Trophoblast cell (in vitro differentiated cells and primary cell): ENCODE results near the gene JAKMIP3.

ENCODE experiments used
- DNase-seq, 2 donors: peaks; one replicate each; pipeline ENCODE4 v3.0.0-alpha.2; 2016
- H2AFZ ChIP-seq: 2 replicates; pipeline ENCODE4 v1.6.1; 2013; ENCODE audit warnings: low read length, moderate library complexity, mild to moderate bottlenecking; ENCODE audit not compliant: insufficient read depth, poor library complexity
- H2AK5ac ChIP-seq: 2 replicates; pipeline ENCODE4 v1.6.1; 2013; ENCODE audit warnings: mild to moderate bottlenecking, low read length
- H2BK120ac ChIP-seq: 2 replicates; pipeline ENCODE4 v1.6.1; 2013; ENCODE audit warnings: low read length, mild to moderate bottlenecking, moderate library complexity; ENCODE audit not compliant: insufficient read depth, poor library complexity
- H2BK12ac ChIP-seq: 2 replicates; pipeline ENCODE4 v1.6.1; 2013; ENCODE audit warnings: mild to moderate bottlenecking, low read length, moderate library complexity
- H2BK5ac ChIP-seq: 2 replicates; pipeline ENCODE4 v1.6.1; 2013; ENCODE audit warnings: low read length, low read depth, moderate library complexity, mild to moderate bottlenecking; ENCODE audit not compliant: poor library complexity
- H3K14ac ChIP-seq: 2 replicates; pipeline ENCODE4 v1.6.1; 2013; ENCODE audit warnings: mild to moderate bottlenecking, low read length
- H3K18ac ChIP-seq: 2 replicates; pipeline ENCODE4 v1.6.1; 2013; ENCODE audit warnings: mild to moderate bottlenecking, low read length
- H3K23ac ChIP-seq: 2 replicates; pipeline ENCODE4 v1.6.1; 2013; ENCODE audit warnings: low read length
- H3K27ac ChIP-seq: 2 replicates; pipeline ENCODE4 v1.5.1; 2013; ENCODE audit warnings: low read depth, mild to moderate bottlenecking, inconsistent platforms, low read length, moderate library complexity
- H3K27me3 ChIP-seq: 2 replicates; pipeline ENCODE4 v1.6.1; 2013; ENCODE audit warnings: inconsistent platforms, mild to moderate bottlenecking, low read length, moderate library complexity; ENCODE audit not compliant: insufficient read depth
- H3K36me3 ChIP-seq, 2 experiments: 1 replicate in 1 of 2; 2 replicates in 1 of 2; pipeline ENCODE4 v1.6.1; 2013; ENCODE audit warnings: low read length in 2 of 2, mild to moderate bottlenecking in 2 of 2, moderate library complexity in 1 of 2; ENCODE audit not compliant: insufficient read depth in 2 of 2, control insufficient read depth in 1 of 2
- H3K4ac ChIP-seq: 2 replicates; pipeline ENCODE4 v1.6.1; 2013; ENCODE audit warnings: low read depth, mild to moderate bottlenecking, low read length, moderate library complexity
- H3K4me1 ChIP-seq, 2 experiments: 1 replicate in 1 of 2; 2 replicates in 1 of 2; pipeline ENCODE4 v1.6.1; 2013; ENCODE audit warnings: low read length in 2 of 2, mild to moderate bottlenecking in 2 of 2, moderate library complexity in 1 of 2; ENCODE audit not compliant: insufficient read depth in 2 of 2, control insufficient read depth in 1 of 2
- H3K4me2 ChIP-seq: 2 replicates; pipeline ENCODE4 v1.6.1; 2013; ENCODE audit warnings: inconsistent platforms, mild to moderate bottlenecking, low read length, moderate library complexity
- H3K4me3 ChIP-seq: 2 replicates; pipeline ENCODE4 v1.5.1; 2013; ENCODE audit warnings: mild to moderate bottlenecking, low read depth, low read length, inconsistent platforms
- H3K79me1 ChIP-seq: one replicate; pipeline ENCODE4 v1.6.1; 2013; ENCODE audit warnings: low read length
- H3K79me2 ChIP-seq: 2 replicates; pipeline ENCODE4 v1.6.1; 2013; ENCODE audit warnings: low read length, mild to moderate bottlenecking; ENCODE audit not compliant: control insufficient read depth, insufficient read depth, poor library complexity
- H3K9ac ChIP-seq: 2 replicates; pipeline ENCODE4 v1.6.1; 2013; ENCODE audit warnings: mild to moderate bottlenecking, low read length
- H3K9me3 ChIP-seq: 2 replicates; pipeline ENCODE4 v1.6.1; 2013; ENCODE audit warnings: low read depth, mild to moderate bottlenecking, control low read depth, inconsistent platforms, low read length; ENCODE audit not compliant: insufficient read depth
- H4K12ac ChIP-seq: 2 replicates; pipeline ENCODE4 v1.6.1; 2013; ENCODE audit warnings: low read depth, mild to moderate bottlenecking, low read length, moderate library complexity
- H4K8ac ChIP-seq: 2 replicates; pipeline ENCODE4 v1.6.1; 2013; ENCODE audit warnings: low read depth, mild to moderate bottlenecking, low read length, moderate library complexity
- H4K91ac ChIP-seq: one replicate; pipeline ENCODE4 v1.6.1; 2013; ENCODE audit warnings: low read depth, mild to moderate bottlenecking, low read length, moderate library complexity
- WGBS: extraction: QIAGEN DNeasy Blood & Tissue Kit; methylation state at CpG from one replicate; pipeline ENCODE4 v1.1.7; 2013; ENCODE audit warnings: missing lambda C conversion rate; ENCODE audit not compliant: insufficient read length, insufficient coverage; ENCODE audit errors: extremely low coverage; 5-methylcytosine and 5-hydroxymethylcytosine counted together

JAKMIP3 gene

GRCh38 chr10:132033632-132034031, 32.1 kb upstream of the JAKMIP3 start:
- Histone ChIP-seq H3K27me3 (peaks cover 33% of the 10 kb centered on the region), H3K9me3 (peaks cover 7% of the 10 kb centered on the region), H3K79me2 (no peaks in the 10 kb centered on the region), H2BK12ac (no peak overlapping the region), H3K79me1 (no peaks in the 10 kb centered on the region), H3K36me3 (no peaks in the 10 kb centered on the region), H3K27ac (no peak overlapping the region), H2BK5ac (no peak overlapping the region), H3K14ac (no peak overlapping the region), H2AFZ (no peak overlapping the region), H3K4me1 (peaks cover 6 to 9% of the 10 kb centered on the region in 2 experiments), H3K4me2 (no peak overlapping the region), H3K4ac (no peak overlapping the region), H3K18ac (no peak overlapping the region), H3K23ac (no peak overlapping the region), H3K4me3 (no peak overlapping the region), H2AK5ac (no peak overlapping the region), H4K8ac (no peak overlapping the region), H4K91ac (no peak overlapping the region), H3K9ac (no peak overlapping the region), H2BK120ac (no peak overlapping the region), H4K12ac (no peak overlapping the region)
- no CpG with 5 or more reads among the region's 5 CpGs for WGBS
- DNase-seq: no peak

GRCh38 chr10:132035476-132035875, 30.3 kb upstream of the JAKMIP3 start:
- H3K4me3 ChIP-seq: no peak overlapping the region
- no peak overlapping the region for H3K18ac ChIP-seq
- no peak overlapping the region for H2AFZ ChIP-seq
- no peaks in the 10 kb centered on the region for H3K36me3 ChIP-seq
- no peak overlapping the region for H3K4ac ChIP-seq
- peak in 1 of 2 donors; percentile 7 for DNase-seq
- no peaks in the 10 kb centered on the region for H3K79me2 ChIP-seq
- no peak overlapping the region for H4K12ac ChIP-seq
- no peak overlapping the region for H3K4me2 ChIP-seq
- H3K9me3 ChIP-seq: peaks cover 7% of the 10 kb centered on the region
- H3K9ac ChIP-seq: no peak overlapping the region
- no CpG with 5 or more reads among the region's 8 CpGs for WGBS
- no peak overlapping the region for H4K91ac ChIP-seq
- H3K27ac ChIP-seq: no peak overlapping the region
- H2AK5ac ChIP-seq: no peak overlapping the region
- H3K4me1 ChIP-seq: peaks cover 6 to 9% of the 10 kb centered on the region in 2 experiments
- no peak overlapping the region for H3K23ac ChIP-seq
- H3K79me1 ChIP-seq: no peaks in the 10 kb centered on the region
- H2BK120ac ChIP-seq: no peak overlapping the region
- no peak overlapping the region for H4K8ac ChIP-seq
- H2BK5ac ChIP-seq: no peak overlapping the region
- peaks cover 33% of the 10 kb centered on the region for H3K27me3 ChIP-seq
- no peak overlapping the region for H3K14ac ChIP-seq
- H2BK12ac ChIP-seq: no peak overlapping the region

GRCh38 chr10:132036153-132036886, 29.4 kb upstream of the JAKMIP3 start:
- Histone ChIP-seq H4K8ac (no peak overlapping the region), H3K79me2 (no peaks in the 10 kb centered on the region), H2BK120ac (no peak overlapping the region), H3K4me1 (peaks cover 6 to 9% of the 10 kb centered on the region in 2 experiments), H3K14ac (no peak overlapping the region), H3K9ac (no peak overlapping the region), H3K4me2 (peak overlapping the region; percentile 75), H3K79me1 (no peaks in the 10 kb centered on the region), H4K12ac (no peak overlapping the region), H2BK5ac (no peak overlapping the region), H3K27ac (no peak overlapping the region), H2BK12ac (no peak overlapping the region), H3K4me3 (peak overlapping the region; percentile 55), H3K4ac (no peak overlapping the region), H3K23ac (no peak overlapping the region), H2AK5ac (no peak overlapping the region), H3K18ac (no peak overlapping the region), H4K91ac (no peak overlapping the region), H2AFZ (no peak overlapping the region), H3K27me3 (peaks cover 33% of the 10 kb centered on the region), H3K9me3 (peaks cover 7% of the 10 kb centered on the region), H3K36me3 (no peaks in the 10 kb centered on the region)
- no peak for DNase-seq
- WGBS: no CpG with 5 or more reads among the region's 100 CpGs

DNA sequence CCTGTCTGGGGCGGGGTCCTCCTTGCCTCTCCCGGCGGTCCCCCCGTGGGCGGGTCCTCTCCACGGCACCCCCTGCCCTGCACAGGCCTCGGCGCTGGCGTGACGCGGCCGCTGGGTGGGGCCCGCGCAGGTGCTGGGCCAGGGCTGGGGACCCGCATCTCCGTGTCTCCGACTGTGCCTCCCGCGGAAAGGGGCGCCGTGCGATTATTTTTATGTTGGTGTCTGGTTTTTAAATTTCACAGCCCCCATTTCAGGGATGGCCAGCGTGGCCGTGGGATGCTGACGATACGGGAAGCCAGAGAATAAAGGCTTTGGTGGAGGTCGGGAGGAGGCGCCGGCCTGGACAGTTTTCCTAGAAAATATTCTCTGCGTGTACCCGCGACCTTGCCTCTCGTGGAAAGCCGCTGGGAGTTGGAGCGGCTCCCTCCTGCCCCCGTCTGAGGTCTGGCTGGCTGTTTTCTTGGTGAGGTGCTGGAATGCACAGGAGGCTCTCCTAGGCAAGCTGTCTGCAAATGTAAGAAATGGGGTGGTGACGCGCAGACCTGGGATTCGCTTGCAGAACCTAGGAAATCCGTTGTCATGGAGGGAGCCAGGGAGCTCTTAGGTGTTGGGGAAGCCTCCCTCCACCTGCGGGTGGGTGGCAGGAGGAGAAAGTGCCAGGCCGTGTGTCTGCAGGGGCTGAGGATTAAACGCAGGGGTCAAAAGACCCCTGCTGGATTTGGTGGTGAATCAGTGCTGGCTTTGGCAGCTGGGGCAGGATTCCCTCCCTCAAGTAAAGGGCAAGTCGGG, 28.7 kb upstream of the JAKMIP3 start:
- H3K9me3 ChIP-seq: peaks cover 7% of the 10 kb centered on the region
- no peaks in the 10 kb centered on the region for H3K79me2 ChIP-seq
- peak overlapping the region; percentile 25 for H3K4me3 ChIP-seq
- H3K9ac ChIP-seq: no peak overlapping the region
- no peak overlapping the region for H4K91ac ChIP-seq
- no peak overlapping the region for H2AFZ ChIP-seq
- no peak overlapping the region for H3K14ac ChIP-seq
- H3K27me3 ChIP-seq: peaks cover 33% of the 10 kb centered on the region
- H2BK5ac ChIP-seq: no peak overlapping the region
- H4K12ac ChIP-seq: no peak overlapping the region
- H3K27ac ChIP-seq: no peak overlapping the region
- H3K79me1 ChIP-seq: no peaks in the 10 kb centered on the region
- no peak for DNase-seq
- peaks cover 6 to 9% of the 10 kb centered on the region in 2 experiments for H3K4me1 ChIP-seq
- WGBS: no CpG with 5 or more reads among the region's 44 CpGs
- H3K4me2 ChIP-seq: peak overlapping the region; percentile 75
- no peaks in the 10 kb centered on the region for H3K36me3 ChIP-seq
- no peak overlapping the region for H2BK120ac ChIP-seq
- no peak overlapping the region for H4K8ac ChIP-seq
- H3K23ac ChIP-seq: no peak overlapping the region
- H3K18ac ChIP-seq: no peak overlapping the region
- H2BK12ac ChIP-seq: no peak overlapping the region
- no peak overlapping the region for H3K4ac ChIP-seq
- no peak overlapping the region for H2AK5ac ChIP-seq
